K562 (cell line): Measurements from ENCODE around the gene RTN4. TPM values are rescaled to one million over a fixed set of nuclear protein-coding genes. Genes with fewer than 3 reads are reported as not detected.

Source experiments
- BCLAF1 ChIP-seq, 2 experiments: fragments of 450-650 bp in 1 of 2; IDR thresholded peaks; 2 replicates each; pipeline ENCODE4 v1.6.1; 2011 to 2017; ENCODE audit warnings: low read depth in 2 of 2, antibody characterized with exemption in 1 of 2, borderline replicate concordance in 1 of 2, low read length in 1 of 2, mild to moderate bottlenecking in 1 of 2, mixed read lengths in 1 of 2; ENCODE audit not compliant: control insufficient read depth in 1 of 2
- CUX1 ChIP-seq: fragments of 200-800 bp; sonication (Bioruptor generic); IDR thresholded peaks from 2 replicates; pipeline ENCODE4 v1.6.1; 2016; ENCODE audit warnings: missing genetic modification characterization, missing compliant biosample characterization
- HBP1 ChIP-seq: fragments of 450-650 bp; formaldehyde crosslinking; IDR thresholded peaks from 2 replicates; pipeline ENCODE4 v1.4.0; 2022; ENCODE audit warnings: missing genetic modification characterization
- HDAC2 ChIP-seq: fragments of 450-650 bp; IDR thresholded peaks from 2 replicates; pipeline ENCODE4 v1.6.1; 2016; ENCODE audit warnings: mild to moderate bottlenecking
- HMG20B ChIP-seq: fragments of 250-450 bp; sonication (Bioruptor Pico); IDR thresholded peaks from 2 replicates; pipeline ENCODE4 v1.5.0; 2021; ENCODE audit warnings: mild to moderate bottlenecking
- JUN ChIP-seq, 2 experiments: sonication (generic) in 1 of 2; formaldehyde crosslinking in 1 of 2; IDR thresholded peaks; 2 replicates each; pipeline versions ENCODE4 v1.6.1 to v1.8.0; 2012 to 2022; ENCODE audit warnings: borderline replicate concordance in 2 of 2, mild to moderate bottlenecking in 2 of 2, improper control_type of control experiment in 1 of 2, low read depth in 1 of 2, low read length in 1 of 2, missing genetic modification reagents in 1 of 2
- MYC ChIP-seq, 2 experiments: fragments of 250-450 bp in 1 of 2; sonication (Bioruptor Pico) in 1 of 2; IDR thresholded peaks; 2 replicates each; pipeline versions ENCODE4 v1.5.1 to v1.6.1; 2012 to 2021; ENCODE audit warnings: low read depth in 2 of 2, borderline replicate concordance in 1 of 2, improper control_type of control experiment in 1 of 2, low read length in 1 of 2, mild to moderate bottlenecking in 1 of 2, moderate library complexity in 1 of 2
- NUFIP1 ChIP-seq: fragments of 450-650 bp; IDR thresholded peaks from 2 replicates; pipeline ENCODE4 v1.6.1; 2018; ENCODE audit not compliant: partially characterized antibody
- PTTG1 ChIP-seq: fragments of 450-650 bp; IDR thresholded peaks from 2 replicates; pipeline ENCODE4 v1.6.1; 2016; ENCODE audit warnings: low read depth, mild to moderate bottlenecking, missing genetic modification characterization, missing compliant biosample characterization
- SNRNP70 ChIP-seq: fragments of 200-400 bp; formaldehyde crosslinking; optimal IDR thresholded peaks from 2 replicates; pipeline ENCODE3; 2017; ENCODE audit warnings: low read depth, low read length
- STAT6 ChIP-seq: sonication (generic); formaldehyde crosslinking; IDR thresholded peaks from 2 replicates; pipeline ENCODE4 v1.8.1; 2023; ENCODE audit warnings: mild to moderate bottlenecking, missing genetic modification reagents
- TFAP4 ChIP-seq: sonication (generic); formaldehyde crosslinking; IDR thresholded peaks from 2 replicates; pipeline ENCODE4 v1.8.0; 2022; ENCODE audit warnings: missing genetic modification reagents, mild to moderate bottlenecking, moderate library complexity, borderline replicate concordance
- polyA plus RNA-seq, 8 experiments: library from polyadenylated mRNA; depleted of rRNA in 4 of 8; stranded (reverse) in 5 of 8; unstranded in 3 of 8; fragments of >200 nt; fragmentation: Nextera tagmentation in 2 of 8; fragmentation: Illumina TruSeq in 1 of 8; extraction: Ambion mirVana in 2 of 8; extraction: Trizol in 1 of 8; gene quantifications; 2 replicates each; pipeline versions ENCODE4 v1.2.1 to v1.2.3, GENCODE V29; 2011 to 2014; ENCODE audit warnings: inconsistent platforms in 1 of 8, missing spikeins in 1 of 8
- total RNA-seq, 7 experiments: library from RNA; depleted of rRNA in 6 of 7; stranded (reverse); fragments of >200 nt in 6 of 7; fragmentation: Illumina TruSeq in 2 of 7; extraction: Trizol in 2 of 7; gene quantifications; 2 replicates each; pipeline versions ENCODE4 v1.2.1 to v1.2.3, GENCODE V29; 2011 to 2021; ENCODE audit warnings: low replicate concordance in 1 of 7

The RTN4 gene
- total and polyA plus RNA-seq, 9 of the 15 experiments (the other 6 are each of a cell fraction or from before 2014, with no cell fraction given) = 73.0 to 248 (median 116) TPM

GRCh38 chr2:55056024-55056521 lies 5.8 kb upstream of the RTN4 start (continued):
- TF ChIP-seq HBP1 (CRISPR knock-in tag) (no peak), STAT6 (CRISPR knock-in tag) (no peak), MYC (IDR thresholded peaks at IDR 0.05; ENCODE audit: low read depth, low read length) (peak; percentile 65; the same call in 1 of the 2 replicates), MYC (CRISPR knock-in tag; IDR thresholded peaks at IDR 0.05; ENCODE audit: borderline replicate concordance, low read depth) (no peak), JUN (IDR thresholded peaks at IDR 0.05; ENCODE audit: borderline replicate concordance, low read depth, low read length) (peak; percentile 95), JUN (CRISPR knock-in tag; IDR thresholded peaks at IDR 0.05; ENCODE audit: borderline replicate concordance) (peak; percentile 85; the same call in 1 of the 2 replicates), TFAP4 (CRISPR knock-in tag) (no peak), SNRNP70 (no peak), HDAC2 (no peak), PTTG1 (0 out of 2 replicates have a peak, but pooled peaks have one; percentile 17), BCLAF1 (IDR thresholded peaks at IDR 0.05; ENCODE audit: borderline replicate concordance in 1 of 2, control insufficient read depth in 1 of 2, low read depth in 2 of 2, low read length in 1 of 2) (no peak), NUFIP1 (no peak), HMG20B (CRISPR knock-in tag) (no peak), CUX1 (CRISPR knock-in tag) (no peak)
